ENCODE data around the gene GOLM1.

GOLM1 gene

GRCh38 chr9:86045654-86046053 lies 53.7 kb downstream of the GOLM1 start:
- no peak for DNase-seq (ENCODE audit: low spot score)

DNA sequence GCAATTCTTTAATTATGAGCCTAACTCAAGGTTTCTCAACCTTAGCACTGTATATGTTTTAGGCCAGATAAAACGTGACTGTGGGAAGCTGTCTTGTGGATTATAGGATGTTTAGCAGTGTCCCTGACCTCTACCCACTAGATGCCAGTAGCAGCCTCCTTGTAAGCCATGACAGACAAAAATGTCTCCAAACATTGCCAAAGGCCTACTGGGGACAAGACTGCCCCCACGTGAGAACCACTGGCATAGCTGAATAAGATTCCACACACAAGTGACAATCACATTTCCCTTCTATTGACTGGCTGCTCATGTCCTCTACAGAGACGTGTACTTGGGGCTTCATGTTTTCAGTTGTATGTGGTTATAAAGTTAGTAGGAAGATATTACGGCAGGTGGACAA lies 55.4 kb downstream of the GOLM1 start:
- DNase-seq (ENCODE audit: low spot score): no peak

DNA sequence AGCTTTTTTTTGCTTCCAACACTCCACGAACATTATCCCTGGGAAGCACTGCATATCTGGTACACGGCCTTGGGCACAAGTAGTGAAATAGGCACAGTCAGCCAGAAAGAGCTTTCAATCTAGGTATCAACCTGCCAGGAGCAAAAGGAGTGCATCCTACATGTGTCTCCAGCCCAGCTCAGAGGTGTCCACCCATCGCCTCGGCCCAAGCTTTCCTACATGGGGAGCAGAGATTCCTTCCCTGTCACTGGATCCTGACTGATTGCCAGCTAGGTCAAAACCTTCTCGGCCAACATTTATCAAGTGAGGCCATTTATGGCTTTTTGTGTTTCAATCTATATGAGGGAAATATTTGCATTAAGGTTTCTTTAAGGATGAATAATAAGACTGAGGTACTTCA lies 55.8 kb downstream of the GOLM1 start:
- no peak for DNase-seq (ENCODE audit: low spot score)

- no peak for DNase-seq (ENCODE audit: low spot score)
Measured at GRCh38 chr9:86042199-86042978, 57.0 kb downstream of the GOLM1 start.

DNA sequence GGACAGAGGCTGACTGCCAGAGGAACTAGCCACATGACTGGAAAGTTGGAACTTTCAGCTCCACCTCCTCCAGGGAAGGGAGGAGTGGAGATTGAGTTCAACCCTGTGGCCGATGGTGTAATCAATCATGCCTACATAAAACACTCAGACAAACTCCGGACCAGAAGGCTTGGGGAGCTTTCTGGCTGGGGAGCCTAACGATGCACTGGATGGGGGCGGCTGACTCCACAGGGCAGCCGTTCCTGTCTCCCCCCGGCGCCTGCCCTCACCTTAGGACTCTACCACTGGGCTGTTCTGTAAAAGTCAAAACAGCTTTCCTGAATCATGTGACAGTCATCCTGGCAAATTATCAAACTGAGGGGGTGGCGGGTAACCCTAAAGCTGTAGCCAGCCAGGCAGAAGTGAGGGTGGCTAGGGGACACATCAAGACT lies 58.0 kb downstream of the GOLM1 start:
- DNase-seq (ENCODE audit: low spot score): peak; percentile 50

DNA sequence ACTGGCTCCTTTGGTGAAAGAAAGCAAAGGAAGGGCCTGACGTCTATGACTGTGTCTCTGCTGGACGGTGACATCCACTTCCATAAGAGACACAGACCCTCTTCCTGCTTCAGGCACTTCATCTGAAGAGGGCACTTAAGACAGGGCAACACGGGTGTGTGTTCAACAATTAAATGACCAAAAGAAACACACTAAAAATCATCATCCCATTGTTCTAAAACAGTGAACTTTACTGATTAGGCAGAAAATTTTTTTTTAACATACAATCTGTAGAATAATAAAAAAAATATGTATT lies 58.5 kb downstream of the GOLM1 start:
- DNase-seq (ENCODE audit: low spot score): no peak

- no peak for DNase-seq (ENCODE audit: low spot score)
Measured at GRCh38 chr9:86039991-86040860, 59.1 kb downstream of the GOLM1 start.

- DNase-seq (ENCODE audit: low spot score): no peak
Measured at GRCh38 chr9:86036555-86036954, 62.8 kb downstream of the GOLM1 start.

DNA sequence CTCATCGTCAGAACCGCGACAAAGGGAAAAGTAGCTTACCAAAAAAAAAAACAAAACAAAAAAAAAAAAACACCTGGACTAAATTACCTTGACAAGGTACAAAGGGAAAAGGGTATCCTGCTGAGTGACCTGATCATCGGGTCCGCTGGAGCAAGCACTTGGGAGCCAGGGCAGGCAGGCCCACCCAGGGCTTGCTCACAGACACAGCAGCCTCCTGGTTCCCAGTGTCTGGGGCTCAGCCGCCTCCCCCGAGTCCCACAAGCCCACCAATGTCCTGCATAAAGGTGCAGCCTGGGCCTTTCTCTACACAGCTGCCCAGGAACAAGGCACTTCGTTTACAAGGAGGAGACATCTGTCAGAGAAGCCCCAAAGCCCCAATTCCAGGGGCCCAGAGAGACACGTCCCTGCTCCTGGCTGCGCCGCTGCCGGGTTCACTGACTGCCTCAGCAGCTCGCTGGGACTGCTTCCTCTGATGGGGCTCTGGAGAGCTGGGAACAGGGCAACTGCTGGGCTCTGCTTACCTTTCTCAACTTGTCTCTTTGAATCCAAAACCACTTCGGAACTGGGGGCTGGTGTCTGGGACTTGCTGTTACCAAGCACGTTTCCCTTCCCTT lies 63.4 kb downstream of the GOLM1 start:
- DNase-seq (ENCODE audit: low spot score): no peak

DNA sequence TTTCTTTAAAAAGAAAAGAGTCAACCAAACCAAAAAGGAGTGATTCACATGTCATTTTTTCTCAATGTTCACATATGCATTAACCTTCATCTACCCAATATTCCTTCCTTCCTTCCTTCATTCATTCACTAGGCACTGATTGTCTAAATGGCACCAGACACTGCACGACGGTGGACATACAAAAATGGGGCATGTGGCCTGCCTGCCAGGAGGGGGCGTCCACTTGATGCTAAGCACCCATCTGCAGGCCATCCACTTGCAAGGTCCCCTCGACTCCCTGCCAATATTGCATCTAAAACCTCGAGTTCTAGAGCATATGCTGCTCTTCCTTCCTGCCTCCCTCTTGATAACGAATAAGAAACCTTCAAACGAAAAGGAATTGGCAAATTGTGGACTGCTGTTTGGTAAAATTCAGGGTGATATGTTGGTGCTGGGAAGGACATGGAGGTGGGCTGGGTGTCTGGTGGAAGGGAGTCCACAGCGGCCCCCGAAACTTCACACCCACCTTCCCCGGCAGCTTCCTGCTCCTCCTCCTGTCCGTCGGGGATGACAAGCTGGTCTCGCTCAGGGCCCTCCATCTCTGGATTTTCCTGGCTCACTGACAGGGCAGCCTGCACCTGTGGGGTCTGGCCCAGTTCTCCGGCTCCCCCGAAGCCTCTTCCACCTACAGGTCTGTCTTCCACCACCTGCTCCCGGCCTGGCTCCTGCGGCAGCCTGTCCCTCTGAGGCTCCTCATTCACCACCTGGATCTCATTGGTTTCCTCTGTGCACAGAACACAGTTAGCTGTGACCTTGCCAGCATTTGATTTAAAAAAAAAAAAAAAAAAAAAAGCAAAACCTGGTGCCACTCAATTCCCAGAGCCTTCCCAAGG lies 64.3 kb downstream of the GOLM1 start:
- DNase-seq (ENCODE audit: low spot score): peak; percentile 48

- no peak for DNase-seq (ENCODE audit: low spot score)
Measured at GRCh38 chr9:86027767-86028166, 71.6 kb downstream of the GOLM1 start.

GRCh38 chr9:86022687-86023266 lies 76.6 kb downstream of the GOLM1 start:
- DNase-seq (ENCODE audit: low spot score): no peak

DNA sequence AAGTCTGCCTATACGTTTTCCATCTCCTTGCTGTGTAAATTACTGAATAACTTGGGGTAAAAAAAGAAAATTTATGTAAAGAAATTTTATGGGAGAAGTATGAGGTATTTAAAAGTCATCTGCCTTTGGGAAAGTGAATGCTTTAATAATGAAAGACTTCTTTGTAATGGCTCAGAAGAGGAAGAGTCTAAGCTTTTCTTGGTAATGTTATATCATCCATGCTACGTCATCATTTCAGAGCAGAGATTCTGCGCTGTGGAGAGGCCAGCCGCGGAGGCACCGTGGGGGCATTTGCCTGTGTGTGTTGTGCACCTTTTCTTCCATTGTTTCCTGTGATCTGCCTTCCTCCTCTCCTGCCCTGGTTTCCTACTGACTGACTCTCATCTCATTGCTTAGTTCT lies 78.2 kb downstream of the GOLM1 start:
- no peak for DNase-seq (ENCODE audit: low spot score)

GRCh38 chr9:86020731-86021130 lies 78.6 kb downstream of the GOLM1 start:
- DNase-seq (ENCODE audit: low spot score): no peak

GRCh38 chr9:86009133-86009532 lies 90.2 kb downstream of the GOLM1 start:
- DNase-seq (ENCODE audit: low spot score): no peak

DNA sequence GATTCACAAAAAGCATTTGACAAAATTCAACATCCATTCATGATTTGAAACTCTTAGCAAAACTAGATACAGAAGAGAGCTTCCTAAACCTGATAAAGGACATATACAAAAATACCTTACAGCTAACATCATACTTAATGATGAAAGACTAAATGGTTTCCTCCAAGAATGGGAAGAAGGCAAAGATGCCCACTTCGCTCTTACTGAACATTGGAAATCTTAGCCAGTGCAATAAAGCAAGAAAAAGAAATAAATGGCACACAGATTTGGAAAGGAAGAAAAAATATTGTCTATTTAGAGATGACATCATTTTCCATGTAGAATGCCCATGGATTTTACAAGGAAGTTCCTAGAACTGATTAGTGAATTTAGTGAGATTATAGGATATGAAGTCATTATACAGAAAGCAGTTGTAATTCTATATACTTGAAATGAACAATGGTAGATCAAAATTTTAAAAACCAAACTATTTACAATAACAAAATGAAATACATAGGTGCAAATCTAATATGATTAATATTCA lies 94.0 kb downstream of the GOLM1 start:
- DNase-seq (ENCODE audit: low spot score): no peak

DNA sequence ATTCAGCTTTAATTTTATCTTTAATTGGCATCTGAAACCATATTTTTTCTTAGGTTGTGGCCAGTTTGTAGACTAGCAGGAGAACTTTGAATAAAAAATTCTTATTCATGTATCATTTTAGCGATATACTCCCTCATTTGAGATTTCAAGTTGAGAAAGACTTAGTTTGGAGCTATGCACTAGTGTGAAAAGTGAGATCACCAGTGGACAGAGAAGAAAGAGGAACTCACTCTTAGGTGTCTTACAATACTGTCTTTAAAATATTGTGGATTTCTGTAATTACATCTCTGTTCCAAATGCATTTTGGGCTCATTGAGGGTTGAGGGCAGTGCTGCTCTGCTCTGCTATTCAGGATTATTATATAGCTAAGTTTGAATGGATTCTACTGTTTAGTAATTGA lies 103.8 kb downstream of the GOLM1 start:
- no peak for DNase-seq (ENCODE audit: low spot score)

DNA sequence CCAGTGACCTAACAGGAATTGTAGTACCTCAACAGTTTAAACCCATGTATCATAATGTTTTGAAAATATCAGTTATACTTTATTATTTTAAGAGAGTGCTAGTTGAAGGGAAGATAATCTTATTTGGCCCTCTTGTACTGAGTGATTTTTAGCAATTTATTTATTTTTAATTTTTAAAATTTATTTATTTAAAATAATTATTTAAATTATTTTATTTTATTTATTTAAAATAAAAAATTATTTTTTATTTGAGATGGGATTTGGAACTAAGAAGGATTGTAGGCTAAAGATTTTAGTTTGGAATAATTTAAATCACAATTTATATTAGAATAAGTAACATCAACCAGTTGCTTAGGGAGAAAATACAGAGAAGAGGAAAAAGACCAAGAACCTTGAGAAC lies 104.3 kb downstream of the GOLM1 start:
- DNase-seq (ENCODE audit: low spot score): no peak

DNA sequence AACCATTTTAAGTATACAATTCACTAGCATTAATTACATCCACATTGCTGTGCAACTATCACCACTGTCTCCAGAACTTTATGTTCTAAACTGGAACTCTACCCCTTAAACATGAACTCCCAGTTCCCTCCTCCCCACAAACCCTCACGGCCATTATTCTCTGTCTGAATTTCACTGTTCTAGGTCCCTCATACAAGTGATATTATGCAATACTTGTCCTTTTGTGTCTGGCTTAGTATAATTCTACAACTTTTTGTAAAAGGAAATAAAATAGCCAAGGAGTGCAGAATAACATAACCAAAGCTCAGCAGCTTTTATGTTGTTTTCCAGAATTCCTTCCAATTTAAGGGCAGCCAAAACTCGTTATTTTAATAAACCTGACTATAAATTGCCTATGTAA lies 105.2 kb downstream of the GOLM1 start:
- no peak for DNase-seq (ENCODE audit: low spot score)

DNA sequence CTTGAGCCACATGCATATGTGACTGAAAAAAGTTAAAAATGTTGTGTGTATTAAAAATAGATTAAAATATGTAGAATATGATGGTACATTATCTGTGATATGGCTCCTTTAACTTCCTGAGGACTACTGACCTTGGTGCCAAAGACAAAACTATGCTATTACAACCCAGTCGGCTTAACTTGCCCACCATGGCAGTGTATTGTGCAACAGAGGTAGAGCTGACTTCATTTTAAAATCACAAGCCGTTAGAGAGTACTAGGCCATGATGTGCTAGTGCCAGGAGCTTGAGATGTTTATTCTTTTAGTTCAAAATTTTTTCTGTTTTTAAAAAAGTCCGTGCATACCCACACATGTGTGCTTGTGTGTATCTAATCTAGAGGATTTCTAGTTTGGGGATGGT lies 112.1 kb downstream of the GOLM1 start:
- no peak for DNase-seq (ENCODE audit: low spot score)

- DNase-seq (ENCODE audit: low spot score): no peak
Measured at GRCh38 chr9:85984457-85984856, 114.9 kb downstream of the GOLM1 start.

DNA sequence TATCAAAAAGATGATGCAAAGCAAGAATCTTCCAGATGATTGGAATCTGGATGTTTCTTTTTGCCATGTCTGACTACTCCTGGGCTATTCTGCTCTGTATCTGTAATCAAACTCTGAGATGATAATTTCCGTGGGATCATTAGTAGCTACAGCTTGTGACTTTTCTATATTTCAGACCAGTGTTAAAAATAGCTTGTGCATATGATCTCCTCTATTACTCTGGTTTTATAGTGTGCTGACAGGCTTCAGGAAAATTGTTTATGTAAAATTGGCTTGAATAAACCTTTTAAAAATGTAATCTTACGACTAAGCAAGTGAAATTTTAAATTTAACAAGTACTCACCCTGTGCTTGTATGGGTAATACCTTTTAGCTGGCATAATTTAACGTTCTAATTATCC lies 118.0 kb downstream of the GOLM1 start:
- no peak for DNase-seq (ENCODE audit: low spot score)
